HT-29 (cell line): ENCODE results near the gene NHSL1. TPM values are rescaled to one million over a fixed set of nuclear protein-coding genes. Genes with fewer than 3 reads are reported as not detected.

Source experiments
- DNase-seq: peaks from one replicate; pipeline ENCODE4 v3.0.0-alpha.2; 2015; ENCODE audit warnings: low spot score
- total RNA-seq: library from RNA; depleted of rRNA; stranded (reverse); fragments of >200 nt; shearing (Covaris generic); gene quantifications from 2 replicates; pipeline ENCODE4 v1.2.3, GENCODE V29; 2014

The NHSL1 gene
- total RNA-seq, 1 experiment from 2014 or later = 15.6 TPM

- DNase-seq = peak; percentile 8
Measured at GRCh38 chr6:138497286-138497685, 2.0 kb downstream of the NHSL1 start.

DNA sequence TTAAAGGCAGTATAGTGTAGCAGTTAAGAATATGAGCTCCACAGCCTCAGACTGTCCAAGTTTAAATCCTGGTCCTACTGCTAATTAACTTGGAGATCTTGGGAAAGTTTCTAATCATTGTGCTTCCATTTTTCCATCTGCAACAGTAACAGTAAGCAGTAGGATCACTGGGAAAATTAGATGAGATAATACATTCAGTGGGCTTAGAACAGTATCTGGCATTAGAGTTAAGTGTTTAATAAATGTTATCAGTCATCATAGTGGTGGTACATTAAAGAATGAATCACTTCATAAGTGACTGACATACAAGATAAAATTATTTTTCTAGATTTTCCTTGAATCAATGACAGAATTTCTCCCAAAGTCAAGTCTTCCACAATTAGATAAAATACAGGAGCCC lies 5.0 kb downstream of the NHSL1 start:
- no peak for DNase-seq

GRCh38 chr6:138493413-138493812 lies 5.9 kb downstream of the NHSL1 start:
- peak; percentile 43 for DNase-seq

DNA sequence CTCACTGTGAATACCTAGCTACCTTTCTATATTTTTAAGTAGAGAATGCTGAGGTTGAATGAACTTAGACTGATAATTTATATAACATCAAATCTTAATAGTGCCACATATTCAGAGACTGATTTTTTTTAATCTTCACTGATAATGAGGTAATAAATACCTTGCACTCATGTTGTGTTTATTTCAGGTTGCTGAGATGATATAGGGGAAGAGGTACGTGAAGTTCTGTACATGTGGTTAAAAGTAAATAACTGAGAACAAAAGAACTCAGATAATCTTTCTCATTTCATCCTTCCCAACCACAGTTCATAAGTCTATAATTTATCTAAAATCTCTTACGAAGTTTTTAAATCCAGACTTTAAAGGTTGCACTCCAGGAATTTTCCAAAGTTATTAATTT lies 6.4 kb downstream of the NHSL1 start:
- no peak for DNase-seq

GRCh38 chr6:138492113-138492512 lies 7.2 kb downstream of the NHSL1 start:
- DNase-seq = no peak

DNA sequence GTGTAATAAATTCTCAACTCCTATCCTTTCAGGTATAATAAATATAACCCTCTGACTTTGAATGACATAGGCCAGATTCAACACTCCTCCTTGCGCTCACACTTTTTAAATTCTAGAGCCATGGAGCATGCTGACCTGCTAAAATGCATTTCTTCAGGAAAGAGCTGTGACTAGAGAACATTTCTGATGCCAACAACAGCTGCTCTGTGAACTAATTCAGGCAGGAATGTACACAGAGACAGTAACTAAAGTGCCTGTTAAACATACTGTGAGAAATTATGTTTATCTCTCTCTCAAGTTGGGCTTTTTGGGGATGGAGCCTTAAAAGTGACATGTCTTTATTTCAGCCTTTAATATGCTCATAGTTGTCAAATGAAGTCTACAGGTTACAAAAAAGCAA lies 8.3 kb downstream of the NHSL1 start:
- DNase-seq = no peak

GRCh38 chr6:138489846-138490245 lies 9.4 kb downstream of the NHSL1 start:
- no peak for DNase-seq

DNA sequence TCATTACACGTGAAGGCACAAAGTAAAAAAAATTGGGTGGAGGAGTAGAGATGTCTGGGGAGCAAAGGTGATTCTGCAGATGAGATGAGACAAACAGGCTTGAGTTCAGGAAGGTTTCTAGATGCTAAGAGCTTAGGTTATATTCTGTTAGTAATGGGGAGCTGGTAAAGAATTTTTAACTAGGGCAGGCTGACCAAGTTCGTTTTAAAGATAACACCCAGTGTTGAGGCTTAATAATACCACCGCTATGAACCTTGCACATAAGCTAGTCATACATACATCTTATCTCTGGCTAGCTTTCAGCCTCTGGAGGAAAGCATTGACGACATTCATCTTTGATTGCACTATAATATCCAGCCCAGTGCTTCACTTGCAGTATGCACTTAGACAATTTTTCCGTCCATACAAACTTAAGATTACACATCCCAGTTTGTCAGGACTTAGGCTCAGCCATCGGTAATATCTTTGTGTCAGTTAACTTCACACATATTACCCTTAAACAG lies 12.1 kb downstream of the NHSL1 start:
- DNase-seq = peak; percentile 60

DNA sequence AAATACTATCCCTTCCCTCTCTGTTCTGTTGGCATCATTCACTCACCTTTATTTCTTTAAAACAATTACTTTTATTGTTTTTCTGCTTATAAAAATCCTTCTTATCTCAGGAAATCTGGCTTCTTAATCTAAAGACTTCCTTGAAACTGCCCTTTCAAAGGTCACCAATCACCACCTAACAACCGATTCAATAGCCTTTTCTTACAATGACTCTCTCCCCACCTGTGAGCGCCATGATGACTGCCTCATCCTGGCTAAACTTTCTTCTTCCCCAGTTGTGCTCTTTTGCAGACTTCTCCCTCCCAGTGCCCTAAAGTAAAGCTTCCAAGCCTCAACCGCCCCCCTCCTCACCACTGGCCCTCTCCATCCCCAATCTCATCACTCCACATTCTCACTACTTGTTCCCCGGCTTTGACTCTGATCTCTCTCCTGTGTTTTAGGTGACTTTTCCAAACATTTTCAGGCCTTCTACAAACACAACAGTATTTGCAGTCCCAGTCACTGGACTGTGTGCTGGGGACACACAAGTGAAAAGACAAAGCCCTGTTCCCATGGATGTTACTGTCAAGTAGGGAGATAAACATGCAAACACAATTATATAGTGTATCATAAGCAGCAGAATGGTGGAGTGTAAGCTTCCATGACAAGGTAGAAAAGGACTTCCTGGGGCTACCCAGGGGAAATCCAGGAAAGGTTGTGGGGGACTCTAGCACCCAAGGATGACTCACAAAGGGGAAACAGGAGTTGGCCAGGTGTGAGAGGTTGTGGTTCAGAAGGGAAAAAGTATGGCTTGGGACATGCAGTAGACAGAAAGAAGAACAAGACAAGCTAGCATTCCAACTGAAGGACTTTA lies 12.8 kb downstream of the NHSL1 start:
- peak; percentile 45 for DNase-seq

- DNase-seq = no peak
Measured at GRCh38 chr6:138485586-138486248, 13.6 kb downstream of the NHSL1 start.

DNA sequence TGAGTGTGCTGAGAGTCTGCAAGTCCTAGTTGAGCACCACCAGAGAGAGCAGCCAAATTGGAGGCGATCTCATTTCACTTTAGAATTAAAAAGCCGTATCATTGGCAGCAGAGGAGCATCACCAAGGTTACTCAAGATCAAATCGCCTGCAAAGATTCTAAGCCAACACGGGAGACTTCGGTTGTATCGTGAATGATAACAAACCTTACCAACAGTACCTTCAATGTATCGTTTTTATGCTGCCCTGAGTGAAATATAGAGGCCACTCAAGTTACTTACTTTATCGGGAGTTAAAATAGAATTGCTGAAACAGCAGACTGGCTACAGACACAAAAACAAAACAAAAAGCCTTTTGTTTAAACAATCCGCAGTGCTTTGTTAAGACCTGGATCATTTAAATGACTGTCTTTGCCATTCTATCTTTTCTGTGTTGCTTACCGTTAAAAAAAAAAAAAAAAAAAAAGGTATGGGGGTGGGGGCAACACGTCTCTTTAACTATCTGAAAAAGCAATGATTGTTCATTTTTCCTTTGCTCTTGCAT lies 14.2 kb downstream of the NHSL1 start:
- DNase-seq = no peak

DNA sequence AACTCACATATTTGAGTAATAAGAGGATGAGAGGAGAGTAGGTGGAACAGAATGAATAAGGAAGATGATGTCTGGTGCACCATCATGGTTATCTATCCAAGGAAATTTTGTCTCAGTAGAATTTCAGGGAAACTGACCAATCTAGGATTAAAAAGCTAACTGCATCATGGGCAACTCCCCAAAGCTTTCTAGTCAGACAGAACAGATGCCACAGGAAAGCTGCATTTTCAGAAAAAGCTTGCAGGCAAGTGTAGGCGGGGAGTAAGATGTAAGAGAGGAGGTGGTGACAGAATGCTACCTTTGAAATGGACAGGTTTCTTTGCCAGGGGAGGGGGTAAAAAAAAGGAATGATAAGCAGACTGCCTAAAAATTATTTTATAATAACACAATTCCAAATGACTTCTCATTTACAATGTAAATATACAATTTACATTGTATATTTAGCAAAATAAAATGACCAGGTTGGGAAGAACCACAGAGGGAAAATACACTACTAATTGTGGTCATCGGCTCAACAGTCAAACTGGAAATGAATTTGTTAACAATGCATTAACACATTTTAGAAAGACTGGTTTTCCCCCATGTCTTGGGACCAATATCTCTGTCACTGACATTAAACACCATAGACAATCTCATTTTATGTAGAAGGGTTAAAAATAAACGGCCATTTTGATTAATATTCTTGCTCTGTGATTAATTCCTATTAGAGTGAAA lies 15.1 kb downstream of the NHSL1 start:
- no peak for DNase-seq

GRCh38 chr6:138482816-138483215 lies 16.5 kb downstream of the NHSL1 start:
- DNase-seq = no peak

DNA sequence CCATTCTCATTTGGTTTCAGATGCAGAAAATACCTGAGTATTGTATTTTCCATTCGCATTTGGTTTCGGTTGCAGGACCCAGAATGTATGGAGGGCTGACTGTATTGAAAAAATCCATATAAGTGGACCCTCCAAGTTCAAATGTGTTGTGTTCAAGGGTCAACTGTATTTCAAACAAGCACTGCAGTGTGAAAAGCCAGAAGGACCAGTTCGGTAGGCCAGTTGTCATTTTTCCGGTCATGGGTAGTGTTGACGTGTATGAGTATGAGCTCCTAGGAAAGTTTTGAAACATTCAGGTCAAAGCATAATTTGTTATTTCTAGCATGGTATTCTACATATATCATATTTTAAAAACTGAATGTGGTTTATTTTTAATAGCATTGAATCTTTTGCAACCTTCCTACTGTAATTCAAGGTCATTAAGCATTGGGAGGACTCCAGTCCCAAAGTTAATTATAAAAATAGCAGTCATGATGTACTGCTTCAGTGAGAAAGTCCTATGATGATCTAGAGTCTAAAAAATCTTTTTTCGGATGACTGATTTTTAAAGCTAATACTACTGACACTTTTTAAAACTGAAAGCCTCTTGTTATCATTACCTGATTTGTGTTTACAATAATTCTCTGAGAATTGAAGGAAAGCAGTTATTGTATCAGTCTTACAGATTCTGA lies 18.9 kb downstream of the NHSL1 start:
- DNase-seq = no peak

DNA sequence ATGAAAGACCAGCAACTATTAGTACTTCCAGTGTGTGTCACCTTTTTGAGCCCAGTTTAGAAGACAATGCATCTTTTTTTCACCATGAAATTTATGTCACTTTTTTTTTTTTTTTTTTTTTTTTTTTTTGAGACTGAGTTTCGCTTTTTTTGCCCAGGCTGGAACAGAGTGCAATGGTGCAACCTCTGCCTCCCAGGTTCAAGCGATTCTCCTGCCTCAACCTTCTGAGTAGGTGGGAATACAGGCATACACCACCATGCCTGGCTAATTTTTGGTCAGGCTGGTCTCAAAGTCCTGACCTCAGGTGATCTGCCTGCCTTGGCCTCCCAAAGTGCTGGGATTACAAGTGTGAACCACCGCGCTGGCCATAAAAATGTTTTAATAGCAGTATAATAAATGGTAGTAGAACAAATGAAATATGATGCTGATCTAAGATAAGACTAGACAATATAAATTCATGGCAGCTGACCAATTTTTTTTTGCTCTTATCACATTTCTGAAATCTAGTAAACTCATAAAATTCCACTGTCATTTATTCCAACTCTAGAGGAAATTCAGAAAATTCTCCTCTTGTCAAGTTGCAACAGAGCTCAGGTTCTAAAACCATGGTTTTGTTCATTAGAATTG lies 21.3 kb downstream of the NHSL1 start:
- DNase-seq = peak; percentile 33

DNA sequence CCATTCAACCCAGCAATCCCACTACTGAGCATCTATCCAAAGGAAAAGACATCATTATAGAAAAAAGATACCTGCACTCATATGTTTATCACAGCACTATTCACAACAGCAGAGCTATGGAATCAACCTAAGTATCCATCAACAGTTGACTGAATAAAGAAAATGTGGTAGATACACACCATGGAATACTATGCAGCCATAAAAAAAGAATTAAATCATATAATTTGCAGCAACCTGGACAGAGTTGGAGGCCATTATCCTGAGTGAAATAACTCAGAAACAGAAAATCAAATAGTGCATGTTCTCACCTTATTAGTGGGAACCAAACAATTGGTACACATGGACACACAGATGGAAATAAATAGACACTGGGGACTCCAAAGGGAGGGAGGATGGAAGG lies 23.2 kb downstream of the NHSL1 start:
- DNase-seq = no peak

- no peak for DNase-seq
Measured at GRCh38 chr6:138473144-138473543, 26.1 kb downstream of the NHSL1 start.

DNA sequence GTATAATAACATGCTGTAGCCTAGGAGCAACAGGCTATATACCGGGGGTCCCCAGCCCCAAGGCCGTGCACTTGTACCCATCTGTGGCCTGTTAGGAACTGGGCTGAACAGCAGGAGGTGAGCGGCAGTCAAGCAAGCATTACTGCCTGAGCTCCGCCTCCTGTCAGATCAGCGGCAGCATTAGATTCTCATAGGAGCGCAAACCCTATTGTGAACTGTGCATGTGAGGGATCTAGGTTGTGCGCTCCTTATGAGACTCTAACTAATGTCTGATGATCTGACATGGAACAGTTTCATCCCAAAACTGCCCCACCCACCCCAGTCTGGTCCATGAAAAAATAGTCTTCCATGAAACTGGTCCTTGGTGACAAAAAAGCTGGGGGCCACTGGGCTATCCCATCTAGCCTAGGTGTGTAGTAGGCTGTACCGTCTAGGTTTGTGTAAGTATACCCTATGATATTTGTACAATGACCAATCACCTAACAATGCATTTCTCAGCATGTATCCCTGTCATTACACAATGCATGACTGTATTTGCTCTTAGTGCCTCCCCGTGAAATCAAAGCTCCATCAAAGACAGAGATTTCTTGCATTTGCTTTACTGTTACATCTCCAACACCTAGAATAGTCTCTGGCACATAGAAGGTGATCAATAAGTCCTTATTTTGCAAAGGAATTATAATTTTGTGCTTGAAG lies 30.8 kb downstream of the NHSL1 start:
- peak; percentile 76 for DNase-seq

DNA sequence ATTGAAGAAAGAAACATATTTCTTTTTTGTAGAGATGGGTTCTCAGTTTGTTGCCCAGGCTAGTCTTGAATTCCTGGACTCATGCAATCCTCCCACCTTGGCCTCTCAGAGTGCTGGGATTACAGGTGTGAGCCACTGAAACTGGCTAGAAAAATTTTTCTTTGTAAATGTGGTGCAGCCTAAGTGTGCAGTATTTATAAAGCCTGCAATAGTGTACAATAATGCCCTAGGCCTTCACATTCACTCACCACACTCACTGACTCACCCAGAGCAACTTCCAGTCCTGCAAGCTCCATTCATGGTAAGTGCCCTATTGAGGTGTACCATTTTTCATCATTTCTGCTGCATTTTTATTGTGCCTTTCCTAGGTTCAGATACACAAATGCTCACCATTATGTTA lies 31.4 kb downstream of the NHSL1 start:
- DNase-seq = peak; percentile 14

DNA sequence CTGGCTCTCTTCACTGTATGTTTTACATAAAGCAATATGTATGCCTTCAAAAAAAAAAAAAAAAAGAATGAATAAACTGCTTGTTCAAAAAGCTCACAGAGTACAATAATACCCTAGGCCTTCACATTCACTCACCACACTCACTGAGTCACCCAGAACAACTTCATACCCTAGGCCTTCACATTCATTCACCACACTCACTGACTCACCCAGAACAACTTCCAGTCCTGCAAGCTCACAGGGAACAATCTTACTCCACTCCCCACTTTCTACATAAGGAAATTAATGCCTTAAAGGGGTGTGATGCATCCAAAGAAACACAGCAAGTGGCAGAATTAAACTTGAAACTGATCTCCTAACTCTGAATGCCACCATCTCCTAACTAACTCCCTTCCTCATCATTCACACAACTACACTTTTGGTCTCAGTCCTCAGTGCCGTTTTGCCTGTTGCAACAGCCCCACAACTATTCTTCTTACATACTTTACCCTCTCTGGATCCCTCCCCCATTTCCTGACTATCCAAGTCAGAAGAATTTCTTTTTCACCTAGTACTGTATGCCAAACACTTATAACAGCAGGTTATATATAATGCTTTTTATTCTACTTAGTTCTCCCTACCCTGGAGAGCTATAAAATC lies 34.2 kb downstream of the NHSL1 start:
- DNase-seq = peak; percentile 41
